H1 (cell line): ENCODE measurements around the gene OR10A6. TPM values are rescaled to one million over a fixed set of nuclear protein-coding genes. Genes with fewer than 3 reads are reported as not detected.

Source experiments
- CTCF ChIA-PET: fragments of 300-600 bp; sonication (Branson Sonifier 250); formaldehyde crosslinking; loops from one replicate; lab custom pipeline; 2021; ENCODE audit not compliant: partially characterized antibody; lab: Charles Lee
- POLR2A ChIA-PET: fragments of 300-600 bp; sonication (Branson Sonifier 250); formaldehyde crosslinking; loops from one replicate; lab custom pipeline; 2021; ENCODE audit warnings: inconsistent platforms; ENCODE audit not compliant: partially characterized antibody; lab: Charles Lee
- DNase-seq, 2 experiments: peaks; one replicate each; pipeline versions ENCODE4 v3.0.0 to v3.0.0-alpha.2; 2010 to 2022; ENCODE audit warnings: low spot score in 2 of 2, low read depth in 1 of 2, mixed read lengths in 1 of 2
- FAIRE-seq: peaks from 2 replicates; lab custom pipeline; 2011; peaks lifted over from hg19 to GRCh38; lab: Jason Lieb, UNC
- H2AFZ ChIP-seq: 2 replicates; pipeline ENCODE4 v1.8.1; 2012; ENCODE audit warnings: low read length, inconsistent platforms
- H2AK5ac ChIP-seq: 2 replicates; pipeline ENCODE4 v1.6.1; 2013; ENCODE audit warnings: low read depth, low read length
- H2BK120ac ChIP-seq: replicated peaks from 2 replicates; pipeline ENCODE3; 2013; ENCODE audit warnings: low read depth, low read length, inconsistent platforms
- H2BK12ac ChIP-seq: 2 replicates; pipeline ENCODE4 v1.6.1; 2013; ENCODE audit warnings: low read depth, low read length
- H2BK15ac ChIP-seq: 2 replicates; pipeline ENCODE4 v1.6.1; 2013; ENCODE audit warnings: low read length
- H2BK20ac ChIP-seq: 2 replicates; pipeline ENCODE4 v1.6.1; 2013; ENCODE audit warnings: low read length
- H2BK5ac ChIP-seq: 2 replicates; pipeline ENCODE4 v1.6.1; 2013; ENCODE audit warnings: low read depth, low read length
- H3K14ac ChIP-seq: 2 replicates; pipeline ENCODE4 v1.6.1; 2013; ENCODE audit warnings: inconsistent platforms; ENCODE audit not compliant: insufficient read length
- H3K18ac ChIP-seq: 2 replicates; pipeline ENCODE4 v1.6.1; 2013; ENCODE audit warnings: low read length; ENCODE audit errors: extremely low read depth
- H3K23ac ChIP-seq: 2 replicates; pipeline ENCODE4 v1.6.1; 2013; ENCODE audit warnings: inconsistent platforms; ENCODE audit not compliant: insufficient read length
- H3K23me2 ChIP-seq: 2 replicates; pipeline ENCODE4 v1.6.1; 2013; ENCODE audit warnings: low read depth, low read length
- H3K27ac ChIP-seq: 2 replicates; pipeline ENCODE4 v1.6.1; 2011; ENCODE audit warnings: low read depth, low read length, inconsistent platforms
- H3K27me3 ChIP-seq, 4 experiments: replicated peaks in 1 of 4; 1 replicate in 1 of 4; 2 replicates in 3 of 4; pipeline versions ENCODE4 v1.6.1 to v1.8.1; 2011 to 2013; ENCODE audit warnings: low read length in 3 of 4, mild to moderate bottlenecking in 3 of 4, inconsistent platforms in 2 of 4, mixed read lengths in 2 of 4, moderate library complexity in 1 of 4; ENCODE audit not compliant: control insufficient read depth in 3 of 4, insufficient read depth in 3 of 4; ENCODE audit errors: extremely low read depth in 1 of 4
- H3K36me3 ChIP-seq, 4 experiments: 2 replicates each; pipeline versions ENCODE4 v1.6.1 to v1.8.1; 2011 to 2013; ENCODE audit warnings: mild to moderate bottlenecking in 4 of 4, low read length in 3 of 4, moderate library complexity in 2 of 4, control low read depth in 1 of 4, inconsistent platforms in 1 of 4; ENCODE audit not compliant: insufficient read depth in 4 of 4, control insufficient read depth in 2 of 4
- H3K4ac ChIP-seq: replicated peaks from 2 replicates; pipeline ENCODE3; 2013; ENCODE audit warnings: low read length, low read depth, mixed read lengths, inconsistent platforms; ENCODE audit not compliant: insufficient read length
- H3K4me1 ChIP-seq, 4 experiments: replicated peaks in 1 of 4; 1 replicate in 1 of 4; 2 replicates in 3 of 4; pipeline versions ENCODE4 v1.6.1 to v1.8.1; 2011 to 2013; ENCODE audit warnings: low read length in 3 of 4, inconsistent platforms in 2 of 4, mixed read lengths in 1 of 4; ENCODE audit not compliant: insufficient read depth in 4 of 4, control insufficient read depth in 3 of 4
- H3K4me2 ChIP-seq, 2 experiments: 2 replicates each; pipeline versions ENCODE4 v1.6.1 to v1.8.1; 2011 to 2013; ENCODE audit warnings: low read depth in 2 of 2, low read length in 2 of 2, control low read depth in 1 of 2, inconsistent platforms in 1 of 2, mild to moderate bottlenecking in 1 of 2; ENCODE audit not compliant: insufficient read depth in 1 of 2
- H3K4me3 ChIP-seq, 4 experiments: fragments of 200-600, 300-600 bp in 1 of 4; sonication (generic), shearing (Covaris generic), sonication (Bioruptor Twin) in 1 of 4; 2 replicates each; pipeline versions ENCODE4 v1.5.1 to v1.8.1; 2011 to 2016; ENCODE audit warnings: low read length in 4 of 4, low read depth in 3 of 4, control low read depth in 2 of 4, inconsistent platforms in 2 of 4, mild to moderate bottlenecking in 2 of 4, mixed read lengths in 1 of 4, moderate library complexity in 1 of 4; ENCODE audit not compliant: insufficient read depth in 2 of 4; ENCODE audit errors: extremely low read depth in 1 of 4
- H3K56ac ChIP-seq: replicated peaks from 2 replicates; pipeline ENCODE3; 2013; ENCODE audit warnings: low read depth, mild to moderate bottlenecking, mixed read lengths, low read length, inconsistent platforms; ENCODE audit not compliant: insufficient read length
- H3K79me1 ChIP-seq: 2 replicates; pipeline ENCODE4 v1.6.1; 2013; ENCODE audit warnings: low read depth, low read length, control low read depth
- H3K79me2 ChIP-seq, 2 experiments: 2 replicates each; pipeline versions ENCODE4 v1.6.1 to v1.8.1; 2012 to 2013; ENCODE audit warnings: low read length in 2 of 2, mild to moderate bottlenecking in 2 of 2, inconsistent platforms in 1 of 2; ENCODE audit not compliant: insufficient read depth in 2 of 2, control insufficient read depth in 1 of 2
- H3K9ac ChIP-seq, 4 experiments: replicated peaks in 1 of 4; 1 replicate in 1 of 4; 2 replicates in 3 of 4; pipeline versions ENCODE4 v1.6.1 to v1.8.1; 2011 to 2013; ENCODE audit warnings: low read depth in 3 of 4, low read length in 3 of 4, control low read depth in 2 of 4, mild to moderate bottlenecking in 2 of 4, moderate library complexity in 2 of 4, inconsistent platforms in 1 of 4; ENCODE audit errors: extremely low read depth in 1 of 4
- H3K9me3 ChIP-seq, 2 experiments: 2 replicates each; pipeline versions ENCODE4 v1.6.1 to v1.8.1; 2012 to 2013; ENCODE audit warnings: mild to moderate bottlenecking in 2 of 2, moderate library complexity in 2 of 2, control low read depth in 1 of 2, inconsistent platforms in 1 of 2, low read depth in 1 of 2, low read length in 1 of 2, mixed read lengths in 1 of 2; ENCODE audit not compliant: insufficient read depth in 2 of 2
- H4K20me1 ChIP-seq, 2 experiments: replicated peaks in 1 of 2; 2 replicates each; pipeline versions ENCODE3 to v1.8.1; 2011 to 2013; ENCODE audit warnings: inconsistent platforms in 2 of 2, low read length in 2 of 2, mild to moderate bottlenecking in 1 of 2; ENCODE audit not compliant: insufficient read depth in 2 of 2, control insufficient read depth in 1 of 2
- H4K5ac ChIP-seq: 2 replicates; pipeline ENCODE4 v1.6.1; 2013; ENCODE audit warnings: low read length, low read depth, mixed read lengths, inconsistent platforms; ENCODE audit not compliant: insufficient read length
- H4K8ac ChIP-seq: 2 replicates; pipeline ENCODE4 v1.8.0; 2013; ENCODE audit warnings: mild to moderate bottlenecking, moderate library complexity, low read length, inconsistent platforms; ENCODE audit not compliant: insufficient read depth; ENCODE audit errors: extremely low read depth
- H4K91ac ChIP-seq: replicated peaks from 2 replicates; pipeline ENCODE3; 2013; ENCODE audit warnings: low read length, mixed read lengths, inconsistent platforms; ENCODE audit not compliant: insufficient read length
- ASH2L ChIP-seq: fragments of 200-600, 300-600 bp; sonication (generic); IDR thresholded peaks from one replicate; pipeline ENCODE4 v1.7.1; 2017; ENCODE audit warnings: low read length
- CBX5 ChIP-seq: fragments of 300-800, 300-1000 bp; sonication (generic); IDR thresholded peaks from 2 replicates; pipeline ENCODE4 v1.7.1; 2016; ENCODE audit warnings: antibody characterized with exemption, low read length, low read depth
- CTBP2 ChIP-seq: IDR thresholded peaks from 2 replicates; pipeline ENCODE4 v1.7.0; 2011; ENCODE audit warnings: borderline replicate concordance, mild to moderate bottlenecking, moderate library complexity, mixed read lengths, low read length; ENCODE audit not compliant: insufficient read depth, insufficient read length
- EGR1 ChIP-seq: IDR thresholded peaks from 2 replicates; pipeline ENCODE4 v1.6.1; 2011; ENCODE audit warnings: low read depth, low read length, borderline replicate concordance
- FOSL1 ChIP-seq: IDR thresholded peaks from 2 replicates; pipeline ENCODE4 v1.6.1; 2011; ENCODE audit warnings: mild to moderate bottlenecking, low read depth, low read length, moderate library complexity; ENCODE audit not compliant: insufficient read depth
- KDM5A ChIP-seq: fragments of 200-600 bp; IDR thresholded peaks from 2 replicates; pipeline ENCODE4 v1.7.1; 2012; ENCODE audit warnings: mild to moderate bottlenecking, low read length, inconsistent platforms, mixed read lengths
- RXRA ChIP-seq: IDR thresholded peaks from 2 replicates; pipeline ENCODE4 v1.6.1; 2011; ENCODE audit warnings: low read depth, mild to moderate bottlenecking, low read length, moderate library complexity; ENCODE audit not compliant: insufficient read depth
- TEAD4 ChIP-seq: IDR thresholded peaks from 2 replicates; pipeline ENCODE4 v1.6.1; 2012; ENCODE audit warnings: low read depth, low read length, inconsistent platforms, mixed read lengths
- WGBS, 2 experiments: shearing (Covaris generic) in 1 of 2; methylation state at CpG; one replicate each; pipeline versions ENCODE4 v1.1.6 to v1.1.7; 2013 to 2015; ENCODE audit warnings: low lambda C conversion rate in 2 of 2, mixed read lengths in 2 of 2, inconsistent platforms in 1 of 2, low coverage in 1 of 2, missing lambda C conversion rate in 1 of 2; ENCODE audit not compliant: insufficient replicate concordance in 2 of 2, insufficient coverage in 1 of 2, insufficient read length in 1 of 2; ENCODE audit errors: extremely low coverage in 1 of 2, missing lambda C conversion rate in 1 of 2; 5-methylcytosine and 5-hydroxymethylcytosine counted together
- polyA plus RNA-seq, 7 experiments: library from polyadenylated mRNA; depleted of rRNA in 3 of 7; stranded (reverse) in 5 of 7; unstranded in 2 of 7; fragments of >200 nt in 5 of 7; fragments of 200-250 nt in 2 of 7; gene quantifications; 1 replicate in 5 of 7; 2 replicates in 1 of 7; 4 replicates in 1 of 7; pipeline versions ENCODE4 v1.2.1 to v1.2.3, GENCODE V29; 2011 to 2013; ENCODE audit warnings: missing spikeins in 2 of 7, mixed read lengths in 2 of 7
- total RNA-seq: library from RNA; stranded (reverse); fragmentation: NEBNext Ultra II Directional; extraction: Animal tissue kit (Norgen Biotek cat#: 25700); gene quantifications from 2 replicates; pipeline ENCODE4 v1.2.1, GENCODE V29; 2021

The OR10A6 gene
- total and polyA plus RNA-seq, 2 of the 8 experiments (the other 6 are each of a cell fraction or from before 2014, with no cell fraction given) = not detected

DNA sequence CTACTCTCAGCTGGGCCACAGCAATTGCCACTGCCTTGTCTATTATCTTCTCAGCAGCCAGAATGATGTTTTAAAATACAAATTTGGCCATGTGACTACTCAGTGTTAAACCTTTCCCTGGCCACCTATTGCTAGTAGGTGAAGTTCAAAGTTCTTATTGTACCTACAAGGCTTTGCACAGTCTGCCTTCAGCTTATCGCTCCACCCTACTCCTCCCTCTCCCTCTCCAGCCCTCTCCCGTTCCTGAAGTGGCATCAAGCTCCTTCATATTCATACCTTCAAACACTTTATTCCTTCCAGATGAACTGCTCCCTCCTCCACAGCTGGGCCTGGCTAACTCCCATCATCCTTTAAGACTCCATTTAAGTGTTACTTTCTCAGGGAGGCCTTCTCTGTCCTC is 37.3 kb downstream of the OR10A6 start:
- no peak overlapping the region for H2AK5ac ChIP-seq
- H2BK20ac ChIP-seq = no peak overlapping the region
- H2BK5ac ChIP-seq = no peak overlapping the region
- peak overlapping the region; percentile 40; the same call in 1 of the 2 replicates for H2AFZ ChIP-seq
- H3K27me3 ChIP-seq = peaks cover 0 to 1% (median 0%) of the 10 kb centered on the region in 4 experiments; a peak in 2 of 7 replicates
- no peak overlapping the region for H4K8ac ChIP-seq
- 76% methylated on average over 2 of the region's 2 CpGs; no CpG with 5 or more reads in 1 of the 2 experiments for WGBS, 2 experiments
- H3K23ac ChIP-seq = no peak overlapping the region
- H3K4ac ChIP-seq = no peak overlapping the region
- no peaks in the 10 kb centered on the region; the same call in 1 of the 2 replicates for H3K79me1 ChIP-seq
- no peak overlapping the region for H4K5ac ChIP-seq
- no peak overlapping the region for H3K4me3 ChIP-seq
- no peaks in the 10 kb centered on the region for H4K20me1 ChIP-seq
- H2BK15ac ChIP-seq = 0 out of 2 replicates have a peak overlapping the region, but pooled peaks have one; percentile 37
- no peaks in the 10 kb centered on the region for H3K9me3 ChIP-seq
- no peak overlapping the region for H4K91ac ChIP-seq
- no peak overlapping the region for H3K56ac ChIP-seq
- CTCF ChIA-PET = interaction anchor here (1.0 to 8.0 kb wide), 25 partner anchors 10 to 322 kb away, joined by 3 to 106 read pairs (median 5); partner anchors contain the start of genes EIF3F and NLRP10
- DNase-seq (no peak), FAIRE-seq (no peak)
- H3K36me3 ChIP-seq = no peaks in the 10 kb centered on the region
- H3K18ac ChIP-seq = no peak overlapping the region
- no peak overlapping the region for H3K9ac ChIP-seq
- no peaks in the 10 kb centered on the region; the same call in 1 of the 2 replicates for H3K23me2 ChIP-seq
- no peak overlapping the region for H2BK120ac ChIP-seq
- no peak overlapping the region for H3K14ac ChIP-seq
- no peak overlapping the region for H3K4me2 ChIP-seq
- no peak overlapping the region for H3K27ac ChIP-seq
- H3K79me2 ChIP-seq = no peaks in the 10 kb centered on the region
- 0 out of 7 replicates have a peak, but pooled peaks cover 0 to 2% (median 0%) of the 10 kb centered on the region in 4 experiments for H3K4me1 ChIP-seq
- H2BK12ac ChIP-seq = no peak overlapping the region
- POLR2A ChIA-PET = interaction anchor here (1.4 to 2.8 kb wide), 4 partner anchors 9 to 206 kb away, joined by 3 to 24 read pairs (median 8); partner anchors contain the start of gene EIF3F
- TF ChIP-seq TEAD4 (no peak), KDM5A (no peak), CTBP2 (no peak), CBX5 (no peak), FOSL1 (no peak), RXRA (no peak), EGR1 (no peak), ASH2L (no peak)
